GM18511 (cell line): ENCODE measurements around the gene BHLHE23.
"Not testable (repeated sequence)": the region's sequence is repeated elsewhere in the genome, so short reads cannot be mapped to it uniquely, and the experiment has no call there.

ENCODE experiments used
- ATAC-seq: cut with Tn5 transposase; IDR thresholded peaks from one replicate; pipeline ENCODE4 v1.9.1; 2021; ENCODE audit warnings: mild to moderate bottlenecking, moderate library complexity; ENCODE audit not compliant: unreplicated experiment

BHLHE23 gene

DNA sequence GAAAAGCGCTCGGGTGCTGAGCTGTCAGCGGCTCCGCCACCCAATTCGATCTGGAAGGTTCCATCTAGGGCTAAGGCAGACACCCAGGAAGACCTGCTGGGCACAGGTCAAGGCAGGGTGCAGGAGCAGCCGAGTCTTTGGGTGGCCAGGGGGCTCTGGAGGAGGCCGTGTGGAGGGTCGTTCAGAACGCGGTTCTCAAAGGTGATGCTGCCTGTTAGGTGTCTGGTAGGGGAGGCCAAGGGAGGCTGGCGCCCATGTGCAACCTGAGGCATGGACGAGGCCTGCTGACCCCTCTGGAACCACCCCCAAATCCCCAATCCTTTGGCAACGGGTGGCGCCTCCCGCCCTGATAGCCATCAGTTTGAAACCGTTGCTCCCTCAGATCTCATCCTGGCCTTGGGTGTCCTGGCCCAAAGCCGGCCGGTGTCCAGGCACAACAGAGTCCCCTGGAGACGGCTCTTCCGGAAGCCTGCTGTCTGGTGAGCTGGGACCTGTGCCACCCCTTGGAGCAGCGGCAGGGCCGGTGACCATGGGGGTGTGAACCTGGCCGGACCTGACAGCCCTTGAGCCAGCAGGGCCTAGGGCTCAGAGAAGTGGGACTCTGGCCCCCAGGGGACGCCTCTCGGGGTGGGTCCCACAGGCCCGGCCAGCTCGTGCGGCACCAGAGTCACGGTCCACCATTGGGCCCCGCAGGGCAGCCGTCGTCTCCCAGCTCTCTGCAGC is 43.7 kb downstream of the BHLHE23 start:
- ATAC-seq, result no peak

DNA sequence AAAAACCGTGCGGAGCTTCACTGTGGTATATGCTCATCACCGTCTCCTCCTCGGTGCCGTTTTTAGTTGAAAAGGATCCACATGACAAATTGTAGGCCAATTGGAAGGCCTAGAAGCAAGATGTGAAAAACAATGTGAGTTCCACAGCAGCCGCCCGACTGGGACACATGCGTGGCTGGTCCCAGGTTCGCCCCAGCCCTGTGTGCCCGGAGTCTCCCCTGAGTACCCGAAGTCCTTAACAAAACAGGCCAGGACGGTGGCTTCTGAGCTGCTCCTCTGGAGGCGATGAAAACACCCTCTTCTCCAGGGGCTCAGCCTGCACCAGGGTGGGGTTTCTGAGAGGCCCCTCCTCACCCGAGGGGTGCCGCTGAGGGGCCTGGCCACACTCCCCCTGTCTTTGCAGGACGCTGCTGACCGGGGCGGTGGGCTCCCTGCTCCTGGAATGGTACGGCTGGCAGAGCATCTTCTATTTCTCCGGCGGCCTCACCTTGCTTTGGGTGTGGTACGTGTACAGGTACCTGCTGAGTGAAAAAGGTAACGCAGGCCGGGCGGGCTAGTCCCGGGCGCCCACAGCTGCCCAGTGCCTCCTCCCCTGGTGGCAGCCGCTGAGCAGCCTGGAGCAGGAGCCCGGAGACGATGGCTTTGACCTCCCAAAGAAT is 44.4 kb downstream of the BHLHE23 start:
- ATAC-seq, result no peak

DNA sequence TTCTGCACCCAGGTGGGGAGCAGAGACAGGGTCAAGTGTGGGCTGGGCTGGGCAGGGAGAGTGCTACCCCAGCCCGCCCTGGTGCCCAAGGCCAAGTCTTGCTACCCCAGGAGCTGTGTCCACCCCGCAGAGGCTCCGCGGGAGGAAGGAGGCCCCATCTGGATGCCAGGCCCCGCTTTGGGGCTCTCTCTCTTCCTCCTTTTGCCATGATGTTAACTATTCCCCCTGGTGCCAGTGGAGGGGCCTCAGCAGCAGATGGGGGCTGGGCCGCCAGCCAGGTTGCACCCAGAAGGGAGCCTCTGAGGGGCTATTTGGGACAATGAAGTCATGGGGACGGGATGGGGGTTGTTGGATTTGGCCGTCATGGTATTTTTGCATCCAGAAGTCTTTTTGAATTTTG is 45.0 kb downstream of the BHLHE23 start:
- no peak for ATAC-seq

DNA sequence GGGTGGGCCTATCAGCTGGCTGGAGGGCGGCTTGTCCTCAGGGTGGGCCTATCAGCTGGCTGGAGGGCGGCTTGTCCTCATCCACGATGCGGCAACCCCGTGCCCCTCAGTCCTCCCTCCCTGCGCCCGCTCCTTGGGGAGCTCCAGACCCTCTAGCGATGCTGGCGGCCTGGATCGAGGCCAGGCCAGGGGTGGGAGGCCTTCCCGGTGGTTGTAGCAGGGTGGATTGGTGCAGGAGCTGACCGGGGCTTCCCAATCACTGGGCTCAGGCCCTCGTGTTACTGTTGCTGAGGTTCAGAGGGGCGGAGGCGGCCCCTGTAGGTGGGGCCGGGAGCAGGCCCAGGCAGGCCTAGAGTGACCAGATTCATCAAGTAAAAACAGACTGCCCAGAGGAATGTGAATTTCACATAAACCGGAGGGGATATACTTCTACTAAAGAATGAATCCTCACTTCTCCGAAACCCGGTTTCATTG is 45.4 kb downstream of the BHLHE23 start:
- no peak for ATAC-seq

DNA sequence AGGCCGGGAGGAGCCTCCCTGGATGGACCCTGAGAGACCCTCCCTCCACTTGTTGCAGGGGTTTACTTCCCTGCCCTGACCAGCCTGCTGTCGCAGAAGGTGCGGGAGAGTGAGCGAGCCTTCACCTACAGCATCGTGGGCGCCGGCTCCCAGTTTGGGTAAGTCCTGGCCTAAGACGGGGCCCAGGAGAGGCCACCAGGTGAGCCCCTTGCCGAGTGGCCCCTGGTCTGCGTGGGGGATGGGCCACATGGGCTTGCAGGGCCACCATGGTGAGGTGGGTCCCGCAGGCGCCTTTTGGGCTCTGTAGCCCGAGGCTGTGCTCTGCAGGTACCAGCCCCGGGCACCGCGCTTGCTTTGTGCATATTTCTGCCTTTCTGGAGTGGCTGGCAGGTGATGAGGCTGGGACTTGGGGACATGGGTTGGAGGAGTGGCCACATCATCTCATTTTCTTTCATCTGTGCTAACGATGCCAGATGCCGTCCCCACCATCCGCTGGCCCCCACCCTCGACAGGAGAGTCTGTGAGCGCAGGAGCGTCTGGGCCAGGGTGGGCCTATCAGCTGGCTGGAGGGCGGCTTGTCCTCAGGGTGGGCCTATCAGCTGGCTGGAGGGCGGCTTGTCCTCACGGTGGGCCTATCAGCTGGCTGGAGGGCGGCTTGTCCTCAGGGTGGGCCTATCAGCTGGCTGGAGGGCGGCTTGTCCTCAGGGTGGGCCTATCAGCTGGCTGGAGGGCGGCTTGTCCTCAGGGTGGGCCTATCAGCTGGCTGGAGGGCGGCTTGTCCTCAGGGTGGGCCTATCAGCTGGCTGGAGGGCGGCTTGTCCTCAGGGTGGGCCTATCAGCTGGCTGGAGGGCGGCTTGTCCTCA is 46.1 kb downstream of the BHLHE23 start:
- ATAC-seq, result not testable (repeated sequence)

DNA sequence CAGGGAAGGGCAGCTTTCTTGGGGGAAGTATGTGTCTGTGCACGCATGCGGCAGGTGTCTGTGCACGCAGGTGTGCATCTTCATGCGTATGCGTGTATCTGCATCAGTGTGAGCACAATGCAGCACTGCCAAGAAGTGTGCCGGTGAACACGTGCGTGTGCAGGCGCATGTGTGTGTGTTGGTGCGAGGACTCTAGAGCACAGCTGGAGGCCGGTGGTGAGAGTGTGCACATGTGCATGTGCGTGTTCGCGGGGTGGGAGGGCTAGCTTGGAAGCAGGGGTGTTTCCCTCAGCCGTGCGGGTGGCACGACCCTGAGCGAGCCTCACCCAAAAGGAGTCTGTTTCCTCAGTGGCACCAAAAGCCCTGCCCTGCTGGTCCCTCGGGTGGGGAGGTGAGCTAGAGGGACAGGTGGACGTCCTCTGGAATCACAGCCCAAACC is 46.7 kb downstream of the BHLHE23 start:
- no peak for ATAC-seq

DNA sequence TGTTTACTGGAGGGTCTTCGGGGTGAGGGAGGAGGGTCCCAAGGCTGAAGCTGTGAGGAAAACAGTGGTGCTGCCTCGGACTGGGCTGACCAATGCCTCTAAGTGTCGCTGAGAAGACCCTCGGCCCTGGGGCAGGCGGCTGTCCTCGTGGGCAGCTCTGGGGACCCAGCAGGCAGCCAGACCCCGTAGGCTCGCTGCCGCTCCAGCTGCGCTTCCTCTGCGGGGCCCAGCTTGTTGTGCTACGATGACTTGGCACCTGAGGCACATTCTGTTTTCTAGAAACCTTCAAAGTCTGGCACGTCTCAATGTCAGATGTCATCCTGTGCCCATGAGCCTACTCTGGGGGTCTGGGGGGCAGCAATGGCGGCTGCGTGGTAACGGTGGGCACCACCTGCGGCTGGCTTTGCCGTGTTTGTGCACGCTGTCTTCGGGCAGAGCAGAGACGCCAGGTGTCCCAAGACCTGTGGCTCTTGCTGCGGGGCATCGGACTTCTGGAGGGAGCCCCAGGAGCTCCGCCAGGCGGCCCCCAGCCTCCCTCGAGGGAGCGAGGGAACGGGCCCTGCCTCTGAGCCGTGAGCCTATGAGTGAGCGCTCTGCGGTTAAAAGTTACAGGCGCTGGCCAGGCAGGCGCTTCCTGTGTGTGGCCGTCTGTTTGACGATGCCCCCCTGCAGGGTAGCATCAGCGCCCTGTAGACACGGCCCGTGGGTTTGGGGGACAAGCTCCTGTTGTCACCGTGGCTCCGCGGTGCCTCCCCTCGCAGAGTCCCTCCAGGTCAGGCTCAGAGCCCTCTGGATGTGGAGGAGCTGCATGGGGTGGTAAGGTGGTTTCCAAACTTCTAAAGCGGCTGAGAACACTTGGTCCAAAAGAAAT is 47.4 kb downstream of the BHLHE23 start:
- ATAC-seq, result no peak

DNA sequence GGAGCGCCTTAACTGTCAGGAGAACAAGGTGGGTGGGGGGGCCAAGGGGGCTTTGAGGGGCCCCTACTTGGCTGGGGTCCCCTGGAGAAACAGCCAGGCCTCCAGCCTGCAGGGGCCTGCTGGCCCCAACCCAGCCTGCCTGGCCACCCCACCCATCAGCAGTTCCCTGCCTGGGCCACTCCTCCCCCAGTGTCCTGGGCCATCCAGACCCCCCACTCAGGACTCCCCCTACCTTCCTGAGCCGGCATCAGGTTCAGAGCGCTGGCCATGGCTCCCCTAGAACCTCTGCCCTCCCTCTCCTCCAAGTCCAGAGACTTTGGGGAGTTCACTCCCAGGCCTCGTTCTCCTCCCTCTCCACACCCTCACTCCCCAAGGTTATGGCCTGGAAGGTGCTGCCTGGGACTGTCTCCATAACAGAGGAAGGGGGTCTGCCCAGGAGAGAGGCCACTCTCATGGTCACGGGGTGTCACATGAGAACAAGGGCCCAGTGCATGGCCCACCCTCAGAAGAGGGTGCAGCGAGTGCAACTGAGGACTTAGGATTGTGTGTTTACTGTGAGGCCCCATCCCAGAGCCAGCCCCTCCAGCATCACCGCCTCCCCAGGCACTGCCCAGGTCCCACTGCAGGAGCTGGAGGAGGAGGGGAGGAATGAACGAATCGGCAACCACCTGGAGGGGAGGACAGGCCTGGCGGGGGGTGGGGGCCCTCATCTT is 48.2 kb downstream of the BHLHE23 start:
- ATAC-seq, result no peak

DNA sequence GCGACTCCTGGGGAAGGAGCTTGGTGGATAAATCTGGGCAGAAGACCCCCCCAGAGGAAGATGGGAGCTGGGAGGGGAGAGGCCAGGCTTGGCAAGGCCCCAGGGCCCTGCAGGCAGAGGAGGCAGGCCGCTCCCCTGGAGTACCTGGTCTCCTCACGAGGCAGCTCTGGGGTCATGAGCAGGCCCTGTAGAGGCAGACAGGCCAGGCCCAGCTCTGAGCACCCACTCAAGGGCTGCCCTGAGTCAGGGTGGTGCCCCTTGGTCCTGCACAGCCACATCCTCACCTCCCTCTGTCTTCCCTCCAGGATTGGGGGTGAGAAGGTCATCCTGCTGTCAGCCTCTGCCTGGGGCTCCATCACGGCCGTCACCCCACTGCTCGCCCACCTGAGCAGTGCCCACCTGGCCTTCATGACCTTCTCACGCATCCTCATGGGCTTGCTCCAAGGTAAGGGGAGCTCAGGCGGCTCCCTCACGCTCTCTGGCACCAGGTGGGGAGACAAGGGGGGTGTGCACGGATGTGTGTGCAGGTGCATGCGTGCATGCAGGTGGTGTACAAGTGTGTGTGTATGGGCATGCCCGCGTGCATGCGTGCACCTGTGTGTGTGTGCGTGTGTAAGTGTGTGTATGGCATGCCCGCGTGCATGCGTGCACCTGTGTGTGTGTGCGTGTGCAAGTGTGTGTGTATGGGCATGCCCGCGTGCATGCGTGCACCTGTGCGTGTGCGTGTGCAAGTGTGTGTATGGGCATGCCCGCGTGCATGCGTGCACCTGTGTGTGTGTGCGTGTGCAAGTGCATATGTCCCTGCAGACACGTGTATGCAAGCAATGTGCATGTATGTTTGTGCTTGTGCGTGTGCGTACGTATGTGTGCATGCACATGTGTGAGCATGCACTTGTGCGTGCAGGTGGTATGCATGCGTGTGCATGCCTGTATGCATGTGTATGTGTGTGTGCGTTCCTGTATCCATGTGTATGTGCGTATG is 49.3 kb downstream of the BHLHE23 start:
- ATAC-seq, result no peak

DNA sequence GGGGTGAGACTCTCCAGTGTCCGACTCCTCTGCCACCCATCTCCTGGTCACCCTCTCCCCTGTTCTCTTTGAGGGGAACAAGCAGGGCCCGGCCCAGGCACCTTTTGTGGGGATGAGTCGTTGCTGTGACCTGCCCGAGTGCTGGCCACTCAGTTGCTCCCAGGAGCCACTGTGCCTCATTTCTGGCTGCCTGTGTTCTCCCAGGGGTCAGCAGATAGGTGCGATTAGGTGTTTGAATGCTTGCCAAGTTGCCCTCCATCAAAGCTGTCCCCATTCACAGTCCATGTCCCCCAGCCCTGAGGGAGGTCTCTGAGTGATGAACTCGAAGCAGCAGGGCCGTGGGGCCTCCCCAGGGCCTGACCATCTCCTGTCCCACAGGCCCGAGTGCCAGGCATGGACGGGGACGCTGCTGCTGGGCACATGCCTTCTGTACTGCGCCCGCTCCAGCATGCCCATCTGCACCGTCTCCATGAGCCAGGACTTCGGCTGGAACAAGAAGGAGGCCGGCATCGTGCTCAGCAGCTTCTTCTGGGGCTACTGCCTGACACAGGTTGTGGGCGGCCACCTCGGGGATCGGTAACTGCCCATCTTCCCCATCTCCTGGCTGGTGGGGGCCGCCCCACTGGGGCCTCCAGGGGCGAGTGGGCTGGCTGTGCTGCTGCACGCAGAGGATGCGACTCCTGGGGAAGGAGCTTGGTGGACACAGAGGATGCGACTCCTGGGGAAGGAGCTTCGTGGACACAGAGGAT is 50.2 kb downstream of the BHLHE23 start:
- no peak for ATAC-seq
